Brain microvascular endothelial cell (primary cell): ENCODE data around the gene CHSY1.

Experiments
- DNase-seq: peaks from one replicate; pipeline ENCODE4 v3.0.0-alpha.2; 2020
- H3K27ac ChIP-seq: fragments of 250-450 bp; sonication (Bioruptor Pico); 2 replicates; pipeline ENCODE4 v1.5.1; 2020; ENCODE audit warnings: mild to moderate bottlenecking, moderate library complexity
- H3K27me3 ChIP-seq: fragments of 250-450 bp; sonication (Bioruptor Pico); replicated peaks from 2 replicates; pipeline ENCODE4 v1.5.1; 2020; ENCODE audit warnings: mild to moderate bottlenecking
- H3K36me3 ChIP-seq: fragments of 250-450 bp; sonication (Bioruptor Pico); replicated peaks from 2 replicates; pipeline ENCODE4 v1.5.1; 2020; ENCODE audit warnings: mild to moderate bottlenecking
- H3K4me3 ChIP-seq: 2 replicates; pipeline ENCODE4 v1.5.1; 2011; ENCODE audit warnings: low read depth, mild to moderate bottlenecking, control low read depth, low read length, moderate library complexity
- CTCF ChIP-seq: IDR thresholded peaks from 2 replicates; pipeline ENCODE4 v1.5.1; 2011; ENCODE audit warnings: low read depth, mild to moderate bottlenecking, moderate library complexity, low read length, control low read depth, inconsistent platforms; ENCODE audit errors: missing control alignments
- in situ Hi-C: cut with HindIII; loops from 2 replicates; pipeline ENCODE4 v1.10.0; 2017; ENCODE audit warnings: low sequenced_read_pairs, low pct_ligation_motif_present

The CHSY1 gene

GRCh38 chr15:101149864-101150722 is 101.8 kb downstream of the CHSY1 start:
- Histone ChIP-seq H3K27me3 (no peaks in the 10 kb centered on the region), H3K4me3 (no peak overlapping the region), H3K36me3 (no peaks in the 10 kb centered on the region), H3K27ac (no peak overlapping the region)
- TF ChIP-seq CTCF: no peak
- in situ Hi-C loops: no loop called here
- no peak for DNase-seq

GRCh38 chr15:101148881-101149664 is 102.8 kb downstream of the CHSY1 start:
- TF ChIP-seq CTCF: no peak

GRCh38 chr15:101148166-101148880 is 103.5 kb downstream of the CHSY1 start:
- TF ChIP-seq CTCF: no peak
- Histone ChIP-seq H3K36me3 (no peaks in the 10 kb centered on the region), H3K27me3 (no peaks in the 10 kb centered on the region), H3K27ac (no peak overlapping the region), H3K4me3 (no peak overlapping the region)
- DNase-seq: no peak
- in situ Hi-C loops: no loop called here

More at GRCh38 chr15:101148881-101149664, 102.8 kb downstream of the CHSY1 start:
- H3K4me3 ChIP-seq: no peak overlapping the region
- H3K27me3 ChIP-seq: no peaks in the 10 kb centered on the region
- no peaks in the 10 kb centered on the region for H3K36me3 ChIP-seq
- in situ Hi-C loops: no loop called here
- peak; percentile 37 for DNase-seq
- no peak overlapping the region for H3K27ac ChIP-seq

- no peaks in the 10 kb centered on the region for H3K36me3 ChIP-seq
- no peak for TF ChIP-seq CTCF
- H3K4me3 ChIP-seq: no peak overlapping the region
- no peaks in the 10 kb centered on the region for H3K27me3 ChIP-seq
- no peak overlapping the region for H3K27ac ChIP-seq
- in situ Hi-C loops: no loop called here
- no peak for DNase-seq
Observed at GRCh38 chr15:101147181-101147580, 104.7 kb downstream of the CHSY1 start.

GRCh38 chr15:101146118-101146702 is 105.6 kb downstream of the CHSY1 start:
- Histone ChIP-seq H3K27me3 (no peaks in the 10 kb centered on the region), H3K36me3 (no peaks in the 10 kb centered on the region), H3K27ac (no peak overlapping the region), H3K4me3 (no peak overlapping the region)
- no peak for TF ChIP-seq CTCF
- in situ Hi-C loops: no loop called here
- DNase-seq: no peak
